ENCODE results near the gene FNDC3B. TPM values are rescaled to one million over a fixed set of nuclear protein-coding genes. Genes with fewer than 3 reads are reported as not detected.

FNDC3B gene
- total and polyA plus RNA-seq, 2 donors (not counting 3 experiments of a cell fraction or from before 2014, with no cell fraction given) = 91.6 to 295 TPM

DNA sequence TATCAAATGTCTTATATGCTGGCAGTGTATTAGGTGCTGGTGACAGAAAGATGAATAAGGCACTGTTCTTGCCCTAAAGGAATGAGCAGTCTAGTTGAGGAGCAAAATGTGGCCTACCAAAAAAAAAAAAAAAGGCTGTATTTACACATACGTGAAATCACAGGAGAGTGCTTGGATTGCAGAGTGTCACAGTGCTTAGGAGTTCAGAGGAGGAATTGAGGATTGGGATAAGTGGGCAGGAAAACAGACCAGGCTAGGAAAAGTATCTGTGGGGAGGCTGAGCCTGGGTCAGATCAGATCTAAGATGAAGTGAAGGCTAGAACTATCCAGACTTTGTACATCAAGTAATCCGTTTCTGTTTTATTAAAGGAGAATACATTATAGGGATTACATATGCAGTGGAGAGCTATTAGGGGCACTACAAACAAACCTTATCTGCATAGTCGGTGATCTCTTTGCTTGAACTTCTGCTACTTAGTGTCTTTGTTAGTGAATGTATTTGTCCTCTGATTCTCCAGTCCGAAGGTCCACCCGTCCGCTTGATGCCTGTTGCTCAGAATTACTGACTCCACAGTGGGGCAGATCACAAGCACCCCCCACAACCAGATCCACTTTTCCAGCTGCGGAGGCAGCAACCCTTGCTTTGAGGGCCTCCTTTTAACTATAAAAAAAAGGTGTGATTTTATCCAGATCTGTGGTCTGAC lies 80.0 kb downstream of the FNDC3B start:
- H3K9me3 ChIP-seq (replicated peaks; ENCODE audit: control insufficient read depth, insufficient read depth, low read length) = no peaks in the 10 kb centered on the region
- no peak for DNase-seq (ENCODE audit: low read depth, low spot score)
- no peak for FAIRE-seq
- no peak overlapping the region for H3K4me3 ChIP-seq (replicated peaks in 1 of 3; ENCODE audit: insufficient read depth in 1 of 3, low read depth in 1 of 3, low read length in 3 of 3)
- no peaks in the 10 kb centered on the region for H3K27me3 ChIP-seq (ENCODE audit: control insufficient read depth in 2 of 2, insufficient read depth in 2 of 2, low read length in 2 of 2)
- no peak overlapping the region for H3K27ac ChIP-seq (ENCODE audit: insufficient read depth, low read depth, low read length)
- ChIA-PET POLR2A (no interaction called here), CTCF (interaction anchor here (1.2 kb wide), 1 partner anchor 22 kb away, joined by 3 read pairs; no protein-coding TSS in a partner anchor)
- H4K20me1 ChIP-seq (replicated peaks; ENCODE audit: control insufficient read depth, extremely low read depth, insufficient read depth, low read length) = peaks cover 5% of the 10 kb centered on the region
- no peaks in the 10 kb centered on the region for H3K4me1 ChIP-seq (ENCODE audit: control insufficient read depth, extremely low read depth, insufficient read depth, low read length)
- intact Hi-C loops (cut with micrococcal nuclease) = no loop called here
- no peak overlapping the region for H3K9ac ChIP-seq (replicated peaks; ENCODE audit: extremely low read depth, insufficient read depth, low read length)
- dilution Hi-C loops (cut with MboI; ENCODE audit: extremely low pct_ligation_motif_present, low sequenced_read_pairs) = loop anchor here (5.0 kb wide), 1 partner anchor 37 kb away; no protein-coding TSS in a partner anchor
- H3K4me2 ChIP-seq (ENCODE audit: insufficient read depth, low read length) = no peak overlapping the region
- no peak overlapping the region for H2AFZ ChIP-seq (ENCODE audit: low read depth, low read length)
- no TSS peak for BruUV-seq (replicated peaks)
- peaks cover 78% of the 10 kb centered on the region for H3K79me2 ChIP-seq (ENCODE audit: control insufficient read depth, insufficient read depth, low read length)
- TF ChIP-seq FOS (IDR thresholded peaks at IDR 0.05; ENCODE audit: borderline replicate concordance, insufficient read depth, low read length) = no peak
- no peak for TF ChIP-seq POLR2AphosphoS5 (IDR thresholded peaks at IDR 0.05; ENCODE audit: insufficient read depth, low read depth, low read length)
- no peak for TF ChIP-seq EZH2 (IDR thresholded peaks at IDR 0.05; ENCODE audit: borderline replicate concordance, low read depth, low read length, severe bottlenecking)
- TF ChIP-seq GATA2 (IDR thresholded peaks at IDR 0.05; ENCODE audit: insufficient read depth, insufficient read length, low read depth, low read length) = no peak
- TF ChIP-seq MYC (IDR thresholded peaks at IDR 0.05; ENCODE audit: low read depth, low read length) = no peak
- peaks cover 24 to 33% of the 10 kb centered on the region in 2 experiments for H3K36me3 ChIP-seq (ENCODE audit: control insufficient read depth in 2 of 2, extremely low read depth in 1 of 2, insufficient read depth in 2 of 2, low read length in 2 of 2)
- no peaks in the 10 kb centered on the region for H3K9me1 ChIP-seq (replicated peaks; ENCODE audit: control insufficient read depth, extremely low read depth, insufficient read depth, low read length)

DNA sequence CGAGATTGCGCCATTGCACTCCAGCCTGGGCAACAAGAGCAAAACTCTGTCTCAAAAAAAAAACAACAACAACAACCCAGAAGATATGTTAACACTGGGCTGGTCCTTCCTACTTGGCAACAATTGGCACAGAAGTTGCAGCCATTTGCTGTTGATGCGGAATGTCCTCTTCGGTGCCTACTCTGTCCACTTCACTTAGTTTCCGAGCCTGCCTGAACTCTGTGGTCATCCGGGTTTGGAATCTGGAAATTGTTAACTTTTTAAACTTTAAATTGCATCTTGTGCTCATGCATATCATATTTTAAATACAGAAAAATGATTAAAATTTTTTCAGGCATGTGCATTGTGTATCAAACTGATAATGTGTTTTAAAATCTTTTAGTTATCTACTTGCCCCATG lies 81.5 kb downstream of the FNDC3B start:
- Histone ChIP-seq H3K4me2 (ENCODE audit: insufficient read depth, low read length) (no peak overlapping the region), H3K9me1 (replicated peaks; ENCODE audit: control insufficient read depth, extremely low read depth, insufficient read depth, low read length) (no peaks in the 10 kb centered on the region), H4K20me1 (replicated peaks; ENCODE audit: control insufficient read depth, extremely low read depth, insufficient read depth, low read length) (peaks cover 5% of the 10 kb centered on the region), H2AFZ (ENCODE audit: low read depth, low read length) (no peak overlapping the region), H3K36me3 (ENCODE audit: control insufficient read depth in 2 of 2, extremely low read depth in 1 of 2, insufficient read depth in 2 of 2, low read length in 2 of 2) (peaks cover 19 to 25% of the 10 kb centered on the region in 2 experiments), H3K9ac (replicated peaks; ENCODE audit: extremely low read depth, insufficient read depth, low read length) (no peak overlapping the region), H3K4me1 (ENCODE audit: control insufficient read depth, extremely low read depth, insufficient read depth, low read length) (peaks cover 13% of the 10 kb centered on the region), H3K9me3 (replicated peaks; ENCODE audit: control insufficient read depth, insufficient read depth, low read length) (no peaks in the 10 kb centered on the region), H3K4me3 (replicated peaks in 1 of 3; ENCODE audit: insufficient read depth in 1 of 3, low read depth in 1 of 3, low read length in 3 of 3) (no peak overlapping the region), H3K27ac (ENCODE audit: insufficient read depth, low read depth, low read length) (no peak overlapping the region), H3K79me2 (ENCODE audit: control insufficient read depth, insufficient read depth, low read length) (peaks cover 81% of the 10 kb centered on the region), H3K27me3 (ENCODE audit: control insufficient read depth in 2 of 2, insufficient read depth in 2 of 2, low read length in 2 of 2) (no peaks in the 10 kb centered on the region)
- FAIRE-seq (no peak), DNase-seq (ENCODE audit: low read depth, low spot score) (no peak)
- intact Hi-C loops (cut with micrococcal nuclease) (no loop called here), dilution Hi-C loops (cut with MboI; ENCODE audit: extremely low pct_ligation_motif_present, low sequenced_read_pairs) (no loop called here)
- TF ChIP-seq, protein P1, sequence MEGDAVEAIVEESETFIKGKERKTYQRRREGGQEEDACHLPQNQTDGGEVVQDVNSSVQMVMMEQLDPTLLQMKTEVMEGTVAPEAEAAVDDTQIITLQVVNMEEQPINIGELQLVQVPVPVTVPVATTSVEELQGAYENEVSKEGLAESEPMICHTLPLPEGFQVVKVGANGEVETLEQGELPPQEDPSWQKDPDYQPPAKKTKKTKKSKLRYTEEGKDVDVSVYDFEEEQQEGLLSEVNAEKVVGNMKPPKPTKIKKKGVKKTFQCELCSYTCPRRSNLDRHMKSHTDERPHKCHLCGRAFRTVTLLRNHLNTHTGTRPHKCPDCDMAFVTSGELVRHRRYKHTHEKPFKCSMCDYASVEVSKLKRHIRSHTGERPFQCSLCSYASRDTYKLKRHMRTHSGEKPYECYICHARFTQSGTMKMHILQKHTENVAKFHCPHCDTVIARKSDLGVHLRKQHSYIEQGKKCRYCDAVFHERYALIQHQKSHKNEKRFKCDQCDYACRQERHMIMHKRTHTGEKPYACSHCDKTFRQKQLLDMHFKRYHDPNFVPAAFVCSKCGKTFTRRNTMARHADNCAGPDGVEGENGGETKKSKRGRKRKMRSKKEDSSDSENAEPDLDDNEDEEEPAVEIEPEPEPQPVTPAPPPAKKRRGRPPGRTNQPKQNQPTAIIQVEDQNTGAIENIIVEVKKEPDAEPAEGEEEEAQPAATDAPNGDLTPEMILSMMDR (IDR thresholded peaks at IDR 0.05; ENCODE audit: extremely low read depth in 1 of 2, insufficient read depth in 1 of 2, low read depth in 1 of 2, low read length in 2 of 2) = no peak
- TF ChIP-seq FOS (IDR thresholded peaks at IDR 0.05; ENCODE audit: borderline replicate concordance, insufficient read depth, low read length) (no peak), JUN (IDR thresholded peaks at IDR 0.05; ENCODE audit: borderline replicate concordance, insufficient read depth, insufficient read length, low read depth) (no peak), MYC (IDR thresholded peaks at IDR 0.05; ENCODE audit: low read depth, low read length) (no peak), EZH2 (IDR thresholded peaks at IDR 0.05; ENCODE audit: borderline replicate concordance, low read depth, low read length, severe bottlenecking) (no peak), POLR2A (IDR thresholded peaks at IDR 0.05; ENCODE audit: low read depth, low read length) (no peak)
- POLR2A ChIA-PET = no interaction called here
- BruUV-seq (replicated peaks) = no TSS peak
- CTCF ChIA-PET = no interaction called here
